Heart left ventricle (tissue), 16 donors: Measurements from ENCODE around the gene FHOD1. TPM values are rescaled to one million over a fixed set of nuclear protein-coding genes. Genes with fewer than 3 reads are reported as not detected.

Experiments
- ATAC-seq, 4 donors: fragments of 200-7000 bp; cut with Tn5 transposase; one replicate each; pipeline ENCODE4 v1.9.1; 2020 to 2022; ENCODE audit warnings: moderate library complexity in 4 of 4, mild to moderate bottlenecking in 3 of 4, moderate number of reproducible peaks in 1 of 4
- DNase-seq, 5 donors: peaks; one replicate each; pipeline ENCODE4 v3.0.0-alpha.2; 2020
- H3K27ac ChIP-seq, 12 donors: fragments of 200-600 bp; sonication (generic) in 4 of 12; one replicate each; pipeline versions ENCODE4 v1.5.0 to v1.8.0; 2016 to 2022; ENCODE audit warnings: mild to moderate bottlenecking in 2 of 12
- H3K27me3 ChIP-seq, 9 donors: fragments of 200-600 bp; sonication (generic) in 2 of 9; one replicate each; pipeline versions ENCODE4 v1.5.1 to v1.8.0; 2016 to 2022; ENCODE audit warnings: mild to moderate bottlenecking in 3 of 9
- H3K36me3 ChIP-seq, 9 donors: fragments of 200-600 bp; sonication (generic) in 2 of 9; one replicate each; pipeline versions ENCODE4 v1.5.0 to v1.8.0; 2018 to 2022; ENCODE audit warnings: mild to moderate bottlenecking in 2 of 9
- H3K4me1 ChIP-seq, 12 donors: fragments of 200-600 bp; sonication (generic) in 4 of 12; one replicate each; pipeline versions ENCODE4 v1.5.0 to v1.8.0; 2016 to 2022; ENCODE audit warnings: mild to moderate bottlenecking in 3 of 12
- H3K4me3 ChIP-seq, 12 donors: fragments of 200-600 bp; sonication (generic) in 4 of 12; one replicate each; pipeline versions ENCODE4 v1.5.0 to v1.8.0; 2017 to 2022; ENCODE audit warnings: mild to moderate bottlenecking in 9 of 12, moderate library complexity in 4 of 12
- H3K9me3 ChIP-seq, 12 donors: fragments of 200-600 bp; sonication (generic) in 4 of 12; one replicate each; pipeline versions ENCODE4 v1.5.0 to v1.8.0; 2016 to 2022; ENCODE audit warnings: mild to moderate bottlenecking in 1 of 12
- POLR2A ChIP-seq, 2 donors: fragments of 450-650 bp; IDR thresholded peaks; one replicate each; pipeline ENCODE4 v1.6.1; 2017; ENCODE audit warnings: antibody characterized with exemption in 2 of 2, mild to moderate bottlenecking in 2 of 2, moderate library complexity in 2 of 2
- WGBS, 4 donors: extraction: QIAGEN DNeasy Blood & Tissue Kit in 2 of 4; methylation state at CpG; one replicate each; pipeline versions ENCODE4 v1.1.5 to v1.1.7; 2013 to 2018; 5-methylcytosine and 5-hydroxymethylcytosine counted together
- intact Hi-C, 10 donors: fragments of 100-400 bp; cut with DNase I; formaldehyde crosslinking; loops; one replicate each; pipeline versions ENCODE4 v1.11.1 to v1.14.2; 2022
- polyA plus RNA-seq, 2 donors: library from polyadenylated mRNA; stranded (reverse); fragments of 200-250 nt; gene quantifications; one replicate each; pipeline ENCODE4 v1.2.3, GENCODE V29; 2013
- total RNA-seq, 9 donors: library from RNA; depleted of rRNA in 2 of 9; stranded (reverse); fragments of >200 nt in 2 of 9; fragmentation: NEBNext Ultra II Directional in 3 of 9; extraction: Animal tissue kit (Norgen Biotek cat#: 25700) in 3 of 9; gene quantifications; one replicate each; pipeline versions ENCODE4 v1.1.0 to v1.2.4, GENCODE V29; 2016 to 2023
- TF ChIP-seq, protein P1 (sequence below), 12 donors: fragments of 200-600 bp; sonication (generic) in 4 of 12; IDR thresholded peaks; one replicate each; pipeline versions ENCODE4 v1.5.0 to v1.8.0; 2018 to 2022; ENCODE audit warnings: antibody characterized with exemption in 12 of 12, mild to moderate bottlenecking in 5 of 12
- donor health status: ischemic (EF 13 %, LVEDD 7.1; RV severe dilation, severe dysfunction).
- donor health status: healthy with polysubstance abuse.
- donor health status: DM: no; HTN: yes; CAD: no.
- donor health status: DM: no; HTN: no; CAD: no.
- donor health status: ischemic (EF 25% LVEDD 6.9; RV normal size, moderate dysfunction).
- donor health status: ischemic (EF 25% LVEDD 5.7; RV mildly dilated, moderate dysfunction).
- donor health status: healthy.
- donor health status: DM: yes; HTN: yes; CAD: no.
- donor health status: ischemic (EF 35%, LVEDD 5.7; RV mildly dilated, moderate dysfunction).
- donor health status: nonischemic (EF 11% LVEDD 7.7; RV severe dilation, severe dysfunction).
- donor health status: DM: yes; HTN: yes; CAD: no.
- donor health status: PGD.
- donor health status: ischemic (EF 29% LVEDD 5.4; RV normal size, mild dysfunction).
- donor health status: nonischemic (EF 23%, LVEDD 6.1; RV moderate dilation, normal function).

The FHOD1 gene
- total and polyA plus RNA-seq, 11 donors = 9.6 to 30.3 (median 18.0) TPM

DNA sequence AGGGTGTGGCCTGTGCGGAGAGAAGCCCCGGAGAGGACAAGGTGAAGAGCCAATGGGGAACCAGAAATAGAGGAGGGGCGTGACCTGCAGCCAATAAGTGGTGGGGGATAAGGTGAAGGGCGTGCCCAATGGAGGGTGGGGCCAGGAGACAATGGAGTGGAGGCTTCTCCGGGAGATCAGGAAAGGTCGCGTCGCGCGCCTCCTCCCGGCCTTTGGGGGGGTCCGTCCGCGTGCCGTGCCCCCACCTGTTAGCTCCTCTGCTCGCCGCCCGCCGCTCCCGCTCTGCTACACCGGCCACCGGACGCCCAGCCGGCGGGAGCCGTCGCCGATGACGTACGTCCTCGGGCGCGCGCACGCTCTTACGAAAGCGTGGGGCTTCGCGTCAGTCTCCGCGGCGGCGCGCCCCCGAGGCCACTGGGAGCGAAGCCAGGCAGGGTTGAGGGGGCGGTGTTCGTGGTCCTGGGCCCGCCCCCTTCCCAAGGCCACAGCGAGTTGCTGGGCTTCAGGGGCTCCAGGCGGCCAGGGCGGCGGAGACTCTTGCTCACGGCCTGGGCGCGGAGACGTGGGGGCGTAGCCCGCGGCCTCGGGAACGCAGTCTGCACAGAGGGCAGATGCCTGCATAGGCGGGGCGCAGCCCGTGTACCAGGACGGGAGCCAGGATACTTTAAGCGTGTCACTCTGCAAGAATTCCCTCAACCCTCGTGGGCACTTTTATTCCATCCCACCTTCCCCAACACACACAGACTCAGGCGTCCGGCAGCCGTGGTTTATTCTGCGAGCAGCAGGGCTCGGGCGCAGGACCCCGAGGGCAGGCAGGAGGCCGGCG, 63.4 kb downstream of the FHOD1 start, which contains the start of gene MATCAP1:
MATCAP1 (minus strand) TSS at position 337 of the 826 bp plus-strand sequence. CDS start 3,353 bp downstream, outside the sequence.
- 0 to 1% (median 0%) methylated on average over 37 to 77 of the region's 77 CpGs for WGBS, 4 donors
- DNase-seq (peak; percentile 95 to 97 (median 96)), ATAC-seq (peak; percentile 93 to 96 (median 94))
- H3K36me3 ChIP-seq = no peaks in the 10 kb centered on the region
- H3K27me3 ChIP-seq = no peaks in the 10 kb centered on the region
- intact Hi-C loops = loop anchor here in 7 of 10 donors (1.0 to 10.0 kb wide), 7 partner anchors 23 to 229 kb away; partner anchors contain the start of genes FHOD1 (in 1 of the 7) and TMEM208 (in 1 of the 7)
- TF ChIP-seq, protein P1, sequence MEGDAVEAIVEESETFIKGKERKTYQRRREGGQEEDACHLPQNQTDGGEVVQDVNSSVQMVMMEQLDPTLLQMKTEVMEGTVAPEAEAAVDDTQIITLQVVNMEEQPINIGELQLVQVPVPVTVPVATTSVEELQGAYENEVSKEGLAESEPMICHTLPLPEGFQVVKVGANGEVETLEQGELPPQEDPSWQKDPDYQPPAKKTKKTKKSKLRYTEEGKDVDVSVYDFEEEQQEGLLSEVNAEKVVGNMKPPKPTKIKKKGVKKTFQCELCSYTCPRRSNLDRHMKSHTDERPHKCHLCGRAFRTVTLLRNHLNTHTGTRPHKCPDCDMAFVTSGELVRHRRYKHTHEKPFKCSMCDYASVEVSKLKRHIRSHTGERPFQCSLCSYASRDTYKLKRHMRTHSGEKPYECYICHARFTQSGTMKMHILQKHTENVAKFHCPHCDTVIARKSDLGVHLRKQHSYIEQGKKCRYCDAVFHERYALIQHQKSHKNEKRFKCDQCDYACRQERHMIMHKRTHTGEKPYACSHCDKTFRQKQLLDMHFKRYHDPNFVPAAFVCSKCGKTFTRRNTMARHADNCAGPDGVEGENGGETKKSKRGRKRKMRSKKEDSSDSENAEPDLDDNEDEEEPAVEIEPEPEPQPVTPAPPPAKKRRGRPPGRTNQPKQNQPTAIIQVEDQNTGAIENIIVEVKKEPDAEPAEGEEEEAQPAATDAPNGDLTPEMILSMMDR (IDR thresholded peaks at IDR 0.05) = peak in 1 of 12 donors; percentile 10
- peak in 1 of 2 donors; percentile 54 for TF ChIP-seq POLR2A (IDR thresholded peaks at IDR 0.05)
- peaks cover 0 to 49% (median 23%) of the 10 kb centered on the region in 12 donors for H3K4me1 ChIP-seq
- H3K4me3 ChIP-seq = peak within 1 kb of the TSS; percentile 47 to 88 (median 72)
- H3K27ac ChIP-seq = peak within 1 kb of the TSS; percentile 90 to 100 (median 96)
- no peaks in the 10 kb centered on the region for H3K9me3 ChIP-seq

DNA sequence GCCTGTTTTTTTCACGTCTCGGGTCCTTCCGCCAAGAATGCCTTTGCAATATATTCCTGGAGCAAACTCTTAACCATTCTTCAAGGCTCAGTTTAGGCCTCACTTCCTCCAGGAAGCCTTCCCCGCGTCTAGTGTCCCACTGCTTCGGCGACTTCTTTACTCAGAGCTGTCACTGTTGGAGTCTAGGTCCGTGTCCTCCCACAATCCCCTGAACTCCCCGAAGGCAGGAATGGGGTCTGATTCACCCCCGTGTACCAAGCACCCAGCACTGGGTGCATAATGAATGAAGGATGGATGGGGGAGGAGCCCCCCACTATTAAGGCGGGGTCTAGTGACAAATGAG, 64.0 kb downstream of the FHOD1 start:
- 9% methylated on average over 11 of the region's 11 CpGs for WGBS, 4 donors

DNA sequence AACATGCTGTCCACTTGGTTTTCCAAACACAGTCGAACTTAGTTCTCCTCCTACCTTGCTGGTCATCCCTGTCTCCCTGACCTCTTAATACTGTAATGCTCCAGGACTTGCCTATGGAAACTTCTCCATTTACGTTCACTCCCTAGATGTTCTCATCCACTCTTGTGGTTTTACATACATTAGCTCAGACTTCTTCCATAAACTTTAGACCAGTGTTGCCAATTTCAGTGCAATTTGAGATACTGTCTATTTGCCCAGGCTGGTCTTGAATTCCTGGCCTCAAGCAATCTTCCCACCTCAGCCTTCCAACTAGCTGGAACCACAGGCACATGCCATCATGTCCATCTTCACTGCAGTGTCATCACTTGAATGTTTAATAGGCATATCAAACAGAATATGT, 65.0 kb downstream of the FHOD1 start:
- Histone ChIP-seq H3K27me3 (no peaks in the 10 kb centered on the region), H3K4me3 (no peak overlapping the region), H3K4me1 (peaks cover 0 to 63% (median 31%) of the 10 kb centered on the region in 12 donors), H3K27ac (no peak overlapping the region), H3K9me3 (no peaks in the 10 kb centered on the region), H3K36me3 (no peaks in the 10 kb centered on the region)
- no peak for TF ChIP-seq POLR2A (IDR thresholded peaks at IDR 0.05)
- TF ChIP-seq, protein P1 (IDR thresholded peaks at IDR 0.05) = no peak
- 83 to 94% (median 91%) methylated on average over 2 of the region's 2 CpGs for WGBS, 4 donors
- DNase-seq (no peak), ATAC-seq (no peak)
- intact Hi-C loops = loop anchor here in 5 of 10 donors (2.0 to 10.0 kb wide), 3 partner anchors 21 to 207 kb away; partner anchors contain the start of gene TMEM208 (in 1 of the 5)

More for the DNA sequence above, 64.0 kb downstream of the FHOD1 start:
- peaks cover 0 to 55% (median 28%) of the 10 kb centered on the region in 12 donors for H3K4me1 ChIP-seq
- no peaks in the 10 kb centered on the region for H3K9me3 ChIP-seq
- no peak for DNase-seq
- H3K4me3 ChIP-seq = peak overlapping the region in 11 of 12 donors; percentile 60 to 88 (median 72)
- peak overlapping the region; percentile 90 to 100 (median 96) for H3K27ac ChIP-seq
- no peaks in the 10 kb centered on the region for H3K27me3 ChIP-seq
- intact Hi-C loops = loop anchor here in 5 of 10 donors (1.0 to 10.0 kb wide), 4 partner anchors 22 to 208 kb away; partner anchors contain the start of gene TMEM208 (in 1 of the 5)
- no peak for ATAC-seq
- TF ChIP-seq, protein P1 (IDR thresholded peaks at IDR 0.05) = no peak
- TF ChIP-seq POLR2A (IDR thresholded peaks at IDR 0.05) = no peak
- H3K36me3 ChIP-seq = no peaks in the 10 kb centered on the region

DNA sequence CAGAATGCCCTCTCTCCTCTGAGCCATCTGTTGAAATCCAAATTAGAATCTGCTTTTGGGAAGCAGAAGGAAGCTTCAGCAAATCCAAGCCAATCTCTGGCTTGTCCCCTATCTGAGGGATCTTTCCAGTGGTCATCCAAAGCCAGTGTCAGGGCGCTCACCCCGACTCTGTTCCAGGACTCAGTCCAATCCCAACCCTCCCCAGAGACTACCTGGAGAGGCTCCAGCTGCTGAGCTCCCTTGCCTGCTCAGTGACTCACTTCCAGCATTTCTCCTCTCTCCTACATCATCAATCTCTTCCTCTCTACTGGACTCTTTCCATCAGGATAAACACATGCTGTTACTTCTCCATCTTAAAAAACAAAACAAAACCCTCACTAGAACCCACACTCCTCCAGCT, 65.9 kb downstream of the FHOD1 start:
- no peaks in the 10 kb centered on the region for H3K27me3 ChIP-seq
- DNase-seq (no peak), ATAC-seq (no peak)
- 47 to 58% (median 53%) methylated on average over 2 of the region's 2 CpGs for WGBS, 4 donors
- no peaks in the 10 kb centered on the region for H3K9me3 ChIP-seq
- H3K4me3 ChIP-seq = no peak overlapping the region
- H3K27ac ChIP-seq = peak overlapping the region in 3 of 12 donors; percentile 5 to 55 (median 38)
- intact Hi-C loops = loop anchor here in 3 of 10 donors (10.0 kb wide), 1 partner anchor 207 kb away; no protein-coding TSS in a partner anchor
- peaks cover 0 to 4% (median 0%) of the 10 kb centered on the region in 9 donors for H3K36me3 ChIP-seq
- H3K4me1 ChIP-seq = peaks cover 0 to 63% (median 32%) of the 10 kb centered on the region in 12 donors
- TF ChIP-seq POLR2A (IDR thresholded peaks at IDR 0.05) = no peak
- TF ChIP-seq, protein P1 (IDR thresholded peaks at IDR 0.05) = no peak
